HT-29 (cell line): ENCODE measurements around the gene ZFYVE16. TPM values are rescaled to one million over a fixed set of nuclear protein-coding genes. Genes with fewer than 3 reads are reported as not detected.

ENCODE experiments used
- DNase-seq: peaks from one replicate; pipeline ENCODE4 v3.0.0-alpha.2; 2015; ENCODE audit warnings: low spot score
- small RNA-seq: library from RNA; depleted of rRNA; stranded (forward); fragments of <200 nt; gene quantifications from one replicate; pipeline ENCODE3, GENCODE V24; 2014
- total RNA-seq: library from RNA; depleted of rRNA; stranded (reverse); fragments of >200 nt; shearing (Covaris generic); gene quantifications from 2 replicates; pipeline ENCODE4 v1.2.3, GENCODE V29; 2014; rRNA removed

ZFYVE16 gene
- total RNA-seq, 1 experiment from 2014 or later = 4.5 TPM

DNA sequence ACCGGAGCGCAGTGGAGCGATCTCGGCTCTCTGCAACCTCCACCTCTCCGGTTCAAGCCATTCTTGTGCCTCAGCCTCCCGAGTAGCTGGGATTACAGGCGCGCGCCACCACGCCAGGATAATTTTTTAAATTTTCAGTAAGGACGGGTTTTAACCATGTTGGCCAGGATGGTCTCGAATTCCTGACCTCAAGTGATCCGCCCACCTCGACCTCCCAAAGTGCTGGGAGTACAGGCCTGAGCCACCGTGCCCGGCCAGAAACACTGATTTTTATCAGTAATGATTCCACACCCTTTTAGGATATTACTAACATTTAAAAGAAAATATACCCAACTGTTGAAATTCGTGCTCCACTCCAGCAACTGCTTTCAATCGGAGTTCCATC lies 79.6 kb downstream of the ZFYVE16 start:
- no peak for DNase-seq

DNA sequence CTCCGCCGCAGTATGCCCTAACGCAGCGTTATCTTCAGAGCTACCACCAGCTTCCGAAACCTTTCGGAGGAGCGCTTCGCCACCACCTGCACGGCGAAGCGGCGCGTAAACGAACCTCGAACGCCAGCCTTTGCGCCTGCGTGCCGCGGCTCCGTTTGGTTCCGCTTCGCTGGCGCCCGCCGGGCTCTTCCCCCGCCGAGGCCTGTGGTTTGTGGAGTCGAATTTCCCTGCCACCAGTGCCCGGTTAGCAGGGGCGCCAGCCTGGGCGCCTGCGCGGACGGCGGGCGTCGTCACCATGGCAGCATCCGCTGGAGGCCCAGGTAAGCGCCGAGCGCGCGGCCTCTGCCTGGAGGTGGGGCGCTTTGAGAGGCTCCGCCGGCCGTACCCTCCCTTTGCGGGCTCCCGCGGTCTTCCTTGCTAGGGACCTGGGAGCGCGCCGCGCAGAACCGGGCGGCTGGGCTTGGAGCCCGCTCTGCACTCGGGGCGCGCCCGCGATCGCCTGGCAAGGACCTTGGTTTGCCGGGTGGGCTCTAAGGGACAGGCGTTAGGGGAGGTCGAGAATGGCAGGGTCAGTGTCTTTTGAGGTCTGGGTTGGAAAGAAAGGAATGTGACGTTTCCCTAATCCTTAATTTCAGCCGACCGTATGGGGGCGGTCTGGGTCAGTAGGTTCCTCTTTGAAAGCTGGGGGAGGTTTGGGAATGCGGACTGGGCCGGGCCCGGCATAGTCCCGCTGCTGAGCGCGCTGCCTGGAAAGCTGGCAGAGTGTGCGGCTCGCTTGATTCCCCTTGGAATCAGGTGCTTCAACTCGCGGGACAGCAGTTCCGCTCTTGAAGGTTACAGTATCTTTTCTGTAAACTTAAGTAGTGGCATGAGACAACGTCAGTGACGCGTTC lies 80.2 kb downstream of the ZFYVE16 start, which contains the start of gene FAM151B:
TSS of gene FAM151B (plus strand) at position 272 of the 893 bp plus-strand sequence. CDS start at position 296, 24 bp downstream.
- DNase-seq = peak; percentile 98

DNA sequence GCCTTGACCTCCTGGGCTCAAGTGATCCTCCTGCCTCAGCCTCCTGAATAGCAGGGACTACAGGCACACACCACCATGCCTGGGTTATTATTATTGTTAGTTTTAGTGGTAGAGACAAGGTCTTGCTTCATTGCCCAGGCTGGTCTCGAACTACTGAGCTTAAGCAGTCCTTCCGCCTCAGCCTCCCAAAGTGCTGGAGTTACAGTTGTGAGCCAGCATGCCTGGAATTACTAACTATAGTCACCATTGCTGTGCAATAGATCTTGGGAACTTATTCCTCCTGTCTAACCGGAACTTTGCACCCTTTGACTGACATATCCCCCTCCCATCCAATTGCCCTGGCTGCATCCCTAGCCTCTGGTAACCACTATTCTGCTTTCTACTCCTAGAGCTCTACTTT lies 83.4 kb downstream of the ZFYVE16 start:
- DNase-seq = no peak

DNA sequence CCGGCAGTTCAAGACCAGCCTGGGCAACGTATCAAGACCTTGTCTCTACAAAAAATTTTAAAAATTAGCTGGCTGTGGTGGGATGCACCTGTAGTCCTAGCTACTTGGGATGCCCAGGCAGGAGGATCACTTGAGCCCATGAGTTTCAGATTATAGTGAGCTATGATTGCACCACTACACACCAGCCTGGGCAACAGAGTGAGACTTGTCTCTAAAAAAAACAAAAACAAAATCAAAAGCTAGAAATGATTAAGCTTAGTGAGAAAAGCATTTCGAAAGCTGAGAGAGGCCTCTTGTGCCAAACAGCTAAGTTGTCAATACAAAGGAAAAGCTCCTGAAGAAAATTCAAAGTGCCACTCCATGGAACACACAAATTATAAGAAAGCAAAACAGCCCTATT lies 84.9 kb downstream of the ZFYVE16 start:
- no peak for DNase-seq

DNA sequence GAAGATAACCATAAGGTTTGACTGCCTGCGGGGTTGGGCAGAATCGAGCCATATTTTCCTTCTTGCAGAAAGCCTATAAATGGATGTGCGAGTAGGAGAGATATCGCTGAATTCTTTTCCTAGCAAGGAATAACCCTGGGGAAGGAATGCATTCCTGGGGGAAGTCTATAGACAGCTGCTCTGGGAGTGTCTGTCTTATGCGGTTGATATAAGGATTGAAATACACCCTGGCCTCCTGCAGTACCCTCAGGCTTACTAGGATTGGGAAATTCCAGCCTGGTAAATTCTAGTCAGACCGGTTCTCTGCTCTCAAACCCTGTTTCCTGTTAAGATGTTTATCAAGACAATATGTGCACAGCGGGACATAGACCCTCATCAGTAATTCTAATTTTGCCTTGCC lies 85.6 kb downstream of the ZFYVE16 start:
- peak; percentile 22 for DNase-seq

DNA sequence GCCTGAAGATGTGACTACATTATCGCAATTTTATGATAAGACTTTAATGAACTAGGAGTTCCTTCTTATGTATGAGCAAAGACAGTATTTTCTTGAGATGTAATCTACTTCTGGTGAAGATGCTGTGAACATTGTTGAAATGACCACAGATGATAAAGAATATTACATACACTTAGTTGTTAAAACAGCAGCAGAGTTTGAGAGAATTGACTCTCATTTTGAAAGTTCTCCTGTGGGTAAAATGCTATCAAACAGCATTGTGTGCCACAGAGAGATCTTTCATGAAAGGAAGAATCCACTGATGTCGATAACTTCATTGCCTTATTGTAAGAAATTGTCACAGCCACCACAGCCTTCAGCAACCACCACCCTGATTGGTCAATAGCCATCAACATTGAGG lies 88.0 kb downstream of the ZFYVE16 start:
- DNase-seq = no peak

DNA sequence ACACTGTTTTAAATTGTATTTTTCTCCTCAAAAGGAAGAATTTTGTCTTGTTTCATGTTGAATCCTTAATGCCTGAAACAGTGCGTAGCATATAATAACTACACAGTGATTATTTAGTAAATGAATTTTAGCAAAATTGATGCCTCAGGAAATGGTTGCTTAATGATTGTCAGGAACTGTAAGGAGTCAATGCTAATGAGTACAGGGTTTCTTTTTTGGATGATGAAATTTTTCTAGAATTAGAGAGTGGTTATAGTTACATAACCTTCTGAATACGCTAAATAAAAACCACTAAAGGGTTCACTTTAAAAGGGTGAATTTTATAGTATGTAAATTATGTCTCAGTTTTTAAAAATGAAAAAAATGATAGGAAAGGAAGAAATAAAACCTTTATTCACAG lies 94.9 kb downstream of the ZFYVE16 start:
- no peak for DNase-seq

DNA sequence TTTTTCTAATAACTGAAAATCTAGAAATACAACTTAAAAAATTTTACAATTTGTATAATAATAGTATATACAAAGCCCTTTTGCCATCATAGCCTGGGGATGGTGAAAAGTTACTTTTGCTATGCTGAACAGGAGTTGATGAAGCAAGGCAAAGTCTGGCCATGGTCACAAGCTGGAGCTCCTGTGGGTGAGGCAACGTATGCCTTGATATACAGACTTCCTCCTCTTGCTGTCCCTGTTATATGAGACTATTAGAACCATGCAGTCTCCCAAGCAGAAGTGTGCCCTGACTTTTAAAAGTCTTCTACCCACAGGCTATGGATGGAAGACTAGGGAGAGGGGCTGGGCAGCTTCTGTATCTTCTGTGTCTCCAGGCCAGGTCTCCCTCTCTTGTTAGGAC lies 95.8 kb downstream of the ZFYVE16 start:
- DNase-seq = no peak

DNA sequence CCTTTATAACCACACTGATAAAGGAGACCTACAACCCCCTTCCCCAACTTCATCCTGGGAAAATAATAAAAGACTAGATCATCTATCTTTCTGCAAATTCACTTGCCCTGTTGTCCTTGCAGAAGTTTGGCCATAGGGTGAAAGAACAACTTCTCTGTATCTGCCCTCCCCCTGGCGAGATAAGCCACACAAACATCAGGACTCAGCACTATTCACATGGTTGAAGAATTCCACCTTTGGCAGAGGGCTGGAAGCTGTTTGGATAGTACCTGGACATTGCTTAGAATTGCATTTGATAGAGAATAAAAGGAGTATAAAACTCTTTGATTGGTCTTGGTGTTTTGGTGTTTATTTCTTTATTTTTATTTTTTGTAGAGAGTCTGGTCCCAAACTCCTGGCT lies 97.0 kb downstream of the ZFYVE16 start:
- no peak for DNase-seq

DNA sequence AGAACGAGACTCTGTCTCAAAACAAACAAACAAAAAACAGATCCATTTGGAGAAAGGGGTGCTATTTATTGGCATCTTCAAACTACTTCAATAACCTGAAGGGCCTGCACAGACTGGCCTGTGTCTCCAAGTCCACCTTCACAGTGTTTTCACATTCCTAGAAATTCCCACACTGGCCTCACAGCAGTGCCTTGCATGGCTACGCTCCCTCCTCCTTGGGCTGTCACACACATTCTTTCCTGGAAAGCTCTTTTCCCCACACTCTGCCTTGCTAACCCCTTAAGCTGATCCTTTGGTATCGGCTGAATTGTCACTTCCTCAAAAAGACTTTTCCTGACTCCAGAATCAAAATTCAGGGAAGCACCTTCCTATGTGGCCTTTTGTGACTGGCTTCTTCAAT lies 99.8 kb downstream of the ZFYVE16 start:
- no peak for DNase-seq

DNA sequence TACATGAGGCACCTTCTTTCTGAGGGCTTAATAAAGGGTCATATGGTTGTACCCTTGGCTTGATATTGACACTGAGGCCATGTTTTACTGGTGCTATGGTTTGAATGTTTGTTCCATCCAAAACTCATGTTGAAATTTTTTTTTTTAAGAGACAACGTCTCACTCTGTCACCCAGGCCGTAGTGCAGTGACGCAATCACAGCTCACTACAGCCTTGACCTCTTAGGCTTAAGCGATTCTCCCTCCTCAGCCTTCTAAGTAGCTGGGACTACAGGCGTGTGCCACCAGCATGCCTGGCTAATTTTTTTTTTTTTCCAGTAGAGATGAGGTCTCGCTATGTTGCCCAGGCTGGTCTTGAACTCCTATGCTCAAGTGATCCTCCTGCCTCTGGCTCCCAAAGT lies 101.0 kb downstream of the ZFYVE16 start:
- DNase-seq = no peak

DNA sequence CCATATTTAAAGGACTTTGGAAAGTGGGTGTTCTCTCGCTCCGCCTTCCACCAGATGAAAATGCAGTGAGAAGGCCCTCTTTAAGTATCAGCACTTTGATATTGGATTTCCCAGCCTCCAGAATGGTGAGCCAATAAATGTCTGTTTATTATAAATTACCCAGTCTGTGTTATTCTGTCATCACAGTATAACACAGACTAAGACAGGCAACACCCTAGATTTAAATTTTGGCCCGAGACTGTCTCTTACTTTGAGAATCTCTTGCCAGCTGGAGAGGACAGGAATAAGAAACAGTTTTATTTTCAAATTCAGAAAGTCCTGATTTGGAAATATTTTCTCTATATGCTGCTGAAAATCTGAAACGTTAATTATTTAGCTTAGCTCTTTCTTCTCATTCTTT lies 101.5 kb downstream of the ZFYVE16 start:
- DNase-seq = no peak

DNA sequence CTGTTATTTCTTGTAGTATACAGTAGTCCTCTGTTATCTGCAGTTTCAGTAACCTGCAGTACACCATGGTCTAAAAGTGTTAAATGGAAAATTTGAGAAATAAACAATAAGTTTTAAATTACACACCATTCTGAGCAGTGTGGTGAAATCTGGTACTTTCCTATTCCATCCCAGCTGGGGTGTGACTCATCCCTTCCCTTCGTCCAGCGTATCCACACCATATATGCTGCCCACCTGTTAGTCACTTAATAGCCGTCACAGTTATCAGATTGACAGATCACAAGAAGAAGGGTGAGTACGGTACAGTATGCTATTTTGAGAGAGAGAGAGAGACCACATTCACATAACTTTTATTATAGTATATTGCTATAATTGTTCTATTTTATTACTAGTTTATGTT lies 109.0 kb downstream of the ZFYVE16 start:
- DNase-seq = peak; percentile 35

Small RNA genes lying within 50 kb of the gene (small RNA-seq; reads per million reads assigned to genes)
- gene RNU6-211P = not detected

Other genes with a start within 250 kb of the ZFYVE16 start
- gene SERINC5, start 152.0 kb upstream of the ZFYVE16 start, total RNA-seq = 47.2 and 48.8 TPM in 2 replicates
- not detected in 2 replicates for gene SPZ1, start 88.1 kb upstream of the ZFYVE16 start, total RNA-seq
- 1.5 and 1.6 TPM in 2 replicates for gene FAM151B, start 80.0 kb downstream of the ZFYVE16 start, total RNA-seq
- gene ANKRD34B, start 162.2 kb downstream of the ZFYVE16 start, total RNA-seq = not detected in 2 replicates
- gene MSH3, start 246.6 kb downstream of the ZFYVE16 start, total RNA-seq = 7.1 and 7.4 TPM in 2 replicates
- 34.1 and 34.5 TPM in 2 replicates for gene DHFR, start 246.9 kb downstream of the ZFYVE16 start, total RNA-seq